ENCODE results near the gene ATP5MG.
"Not testable (repeated sequence)": the region's sequence is repeated elsewhere in the genome, so short reads cannot be mapped to it uniquely, and the experiment has no call there.

ATP5MG gene

DNA sequence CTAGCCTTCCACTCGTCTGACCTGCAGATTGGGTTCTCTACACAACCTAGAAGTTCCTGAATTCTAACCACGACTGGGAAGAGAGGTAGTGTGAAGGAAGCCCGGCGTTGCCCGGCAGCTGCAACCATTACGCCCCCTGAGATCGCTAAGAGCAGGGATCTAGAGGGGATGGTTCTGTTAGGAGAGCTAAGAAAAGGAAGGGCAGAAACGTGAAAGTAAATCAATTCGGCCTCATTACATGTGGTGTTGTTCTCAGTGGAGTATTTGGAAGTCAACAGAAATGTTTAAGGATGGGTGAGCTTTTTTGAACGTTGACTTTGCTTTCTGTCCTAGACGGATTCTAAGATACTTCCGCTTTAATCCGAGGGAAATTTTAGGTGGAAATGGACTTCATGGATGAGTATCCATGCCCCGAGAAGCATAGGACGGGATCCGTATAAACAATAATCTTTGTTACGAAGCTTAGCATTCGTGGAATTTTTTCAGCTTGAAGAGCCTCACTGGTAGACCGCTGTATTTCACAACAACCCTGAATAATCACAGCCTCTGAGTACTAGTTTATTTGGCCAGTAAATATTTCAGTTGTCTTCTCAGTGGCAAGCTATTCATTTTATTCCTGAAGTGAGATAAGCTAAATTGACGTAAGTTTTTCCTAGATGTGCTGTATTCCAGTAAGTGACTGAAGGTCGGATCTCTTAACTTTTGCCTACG is 629 bp downstream of the ATP5MG start:
- in situ Hi-C loops (cut with HindIII; ENCODE audit: low pct_ligation_motif_present, low pct_unique_long_range_greater_than_20kb, low sequenced_read_pairs) = no loop called here
- DNase-seq = peak; percentile 75

DNA sequence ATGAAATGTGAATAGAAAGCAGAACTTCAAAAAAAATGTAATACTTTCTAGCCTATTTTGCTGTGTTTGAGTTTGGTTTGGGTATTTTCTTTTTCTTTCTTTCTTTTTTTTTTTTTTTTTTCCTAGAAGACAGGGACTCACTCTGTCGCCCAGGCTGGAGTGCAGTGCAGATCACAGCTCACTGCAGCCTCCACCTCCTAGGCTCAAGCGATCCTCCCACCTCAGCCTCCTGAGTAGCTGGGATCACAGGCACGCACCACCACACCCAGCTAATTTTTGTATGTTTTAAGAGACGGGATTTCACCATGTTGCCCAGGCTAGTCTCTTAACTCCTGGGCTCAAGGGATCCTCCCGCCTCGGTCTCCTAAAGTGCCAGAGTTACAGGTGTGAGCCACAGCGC is 1.2 kb downstream of the ATP5MG start:
- in situ Hi-C loops (cut with HindIII; ENCODE audit: low pct_ligation_motif_present, low pct_unique_long_range_greater_than_20kb, low sequenced_read_pairs); DNase-seq: not testable (repeated sequence)

DNA sequence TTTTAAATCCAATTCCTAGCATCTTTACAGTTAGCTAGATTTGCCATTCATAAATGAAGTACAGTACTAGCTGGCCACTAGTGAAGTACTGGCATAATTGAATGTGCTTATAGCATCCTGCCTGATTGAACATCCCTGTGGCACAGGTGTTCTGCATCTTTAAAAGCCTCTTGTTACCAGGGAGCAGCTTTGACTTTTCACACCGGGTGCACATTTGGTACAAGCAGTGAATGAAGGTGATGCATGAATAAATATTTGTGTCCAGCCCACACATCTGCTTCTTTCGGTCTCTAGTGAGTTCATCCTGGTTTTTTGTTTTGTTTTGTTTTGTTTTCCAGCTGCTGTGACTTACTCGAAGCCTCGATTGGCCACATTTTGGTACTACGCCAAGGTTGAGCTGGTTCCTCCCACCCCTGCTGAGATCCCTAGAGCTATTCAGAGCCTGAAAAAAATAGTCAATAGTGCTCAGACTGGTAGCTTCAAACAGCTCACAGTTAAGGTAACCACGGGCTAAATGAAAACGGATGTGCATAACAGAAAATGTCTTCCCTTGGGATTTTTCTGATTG is 5.3 kb downstream of the ATP5MG start:
- DNase-seq = no peak
- in situ Hi-C loops (cut with HindIII; ENCODE audit: low pct_ligation_motif_present, low pct_unique_long_range_greater_than_20kb, low sequenced_read_pairs) = no loop called here

DNA sequence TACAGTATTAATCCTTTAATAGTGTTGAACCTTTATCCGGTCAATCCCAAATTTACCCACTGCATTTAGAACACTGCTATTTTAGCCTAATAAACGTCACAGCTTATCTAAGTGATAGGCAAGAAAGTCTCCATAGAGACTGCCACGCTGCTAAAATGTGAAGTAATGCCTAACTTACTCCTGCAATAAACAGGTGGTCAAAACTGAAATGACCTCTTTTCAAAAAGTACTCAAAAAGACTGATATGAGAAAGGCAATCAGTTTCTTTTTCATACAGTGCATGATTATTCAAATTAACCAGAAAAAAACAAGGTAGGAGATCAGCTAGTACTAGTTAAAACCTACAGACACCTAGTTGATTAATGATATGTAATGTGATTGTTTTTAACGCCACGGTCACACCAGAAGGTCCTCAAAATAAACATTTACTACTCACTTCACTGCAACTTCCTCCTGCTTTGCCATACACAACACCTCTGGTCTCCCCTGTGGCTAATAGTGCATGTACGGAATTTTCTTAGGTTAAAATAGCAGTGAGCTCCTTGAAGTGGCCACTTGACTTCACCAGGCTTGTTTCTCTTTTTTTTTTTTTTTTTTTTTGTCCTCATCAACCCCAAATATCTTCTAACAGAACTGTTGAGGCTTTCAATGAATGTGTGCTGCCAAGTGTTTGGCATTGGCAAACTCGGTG is 8.8 kb downstream of the ATP5MG start:
- no peak for DNase-seq
- in situ Hi-C loops (cut with HindIII; ENCODE audit: low pct_ligation_motif_present, low pct_unique_long_range_greater_than_20kb, low sequenced_read_pairs) = no loop called here

DNA sequence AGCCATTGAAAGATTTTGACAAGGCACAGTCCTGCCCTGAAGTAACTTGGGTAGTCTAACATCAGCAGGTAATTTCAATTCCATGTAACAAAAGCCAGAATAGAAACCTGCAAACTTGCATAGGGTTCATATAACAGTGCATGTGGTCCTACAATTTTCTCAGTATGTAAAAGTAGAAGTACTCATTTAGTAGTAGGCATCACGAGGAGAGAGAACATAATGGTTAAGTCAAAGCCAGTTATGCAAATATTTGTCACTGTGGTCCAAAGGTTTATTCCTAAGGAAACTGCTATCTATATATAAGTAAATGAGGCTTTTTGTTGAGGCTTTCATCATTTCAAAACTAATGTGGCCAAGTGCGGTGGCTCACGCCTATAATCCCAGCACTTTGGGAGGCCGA is 10.1 kb downstream of the ATP5MG start:
- in situ Hi-C loops (cut with HindIII; ENCODE audit: low pct_ligation_motif_present, low pct_unique_long_range_greater_than_20kb, low sequenced_read_pairs) = no loop called here
- no peak for DNase-seq

DNA sequence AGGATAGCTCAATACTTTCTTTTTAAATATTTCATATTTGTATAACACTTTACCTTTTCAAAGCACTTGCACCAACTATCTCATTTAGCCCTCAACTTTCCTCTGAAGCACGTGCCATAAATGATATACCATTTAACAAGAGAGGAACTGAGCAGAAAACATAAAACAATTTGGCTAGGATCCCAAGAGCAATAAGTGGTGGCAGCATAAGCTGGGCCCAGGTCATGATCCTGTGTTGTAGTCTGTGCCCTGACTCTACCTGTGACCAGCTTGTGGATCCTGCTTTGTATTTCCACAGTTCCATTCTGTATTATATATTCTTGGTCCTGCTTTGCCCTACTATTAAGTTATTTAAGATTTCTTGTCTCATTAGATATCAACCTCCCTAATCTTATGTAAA is 11.5 kb downstream of the ATP5MG start:
- in situ Hi-C loops (cut with HindIII; ENCODE audit: low pct_ligation_motif_present, low pct_unique_long_range_greater_than_20kb, low sequenced_read_pairs) = no loop called here
- no peak for DNase-seq

DNA sequence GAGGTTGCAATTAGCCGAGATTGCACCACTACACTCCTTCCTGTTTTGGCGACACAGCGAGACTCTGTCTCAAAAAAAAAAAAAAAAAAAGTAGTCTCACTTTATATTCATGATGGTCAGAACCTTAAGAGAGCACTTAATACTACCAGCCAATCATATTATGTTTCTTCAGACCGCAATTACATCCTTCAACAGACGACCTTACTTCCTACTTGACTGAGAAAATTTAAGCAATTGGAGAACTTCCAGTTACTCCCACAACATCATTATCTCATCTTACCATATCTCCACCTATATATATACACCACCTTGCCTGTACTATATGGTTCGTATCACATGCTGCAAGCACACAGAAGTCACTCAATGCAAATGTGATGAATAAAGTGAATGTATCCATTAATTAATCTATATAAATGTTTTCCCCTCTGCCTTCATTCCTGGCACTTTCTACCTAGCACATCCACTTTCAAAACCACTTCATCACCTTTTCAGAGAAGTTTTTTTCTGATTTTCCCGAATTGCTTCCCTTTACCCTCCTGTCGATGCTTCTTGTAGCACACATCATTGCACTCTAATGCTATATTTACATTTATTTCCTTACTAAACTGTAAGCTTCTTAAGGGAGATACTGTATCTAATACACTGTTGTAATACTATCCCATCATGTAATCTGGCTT is 13.8 kb downstream of the ATP5MG start:
- in situ Hi-C loops (cut with HindIII; ENCODE audit: low pct_ligation_motif_present, low pct_unique_long_range_greater_than_20kb, low sequenced_read_pairs) = no loop called here

DNA sequence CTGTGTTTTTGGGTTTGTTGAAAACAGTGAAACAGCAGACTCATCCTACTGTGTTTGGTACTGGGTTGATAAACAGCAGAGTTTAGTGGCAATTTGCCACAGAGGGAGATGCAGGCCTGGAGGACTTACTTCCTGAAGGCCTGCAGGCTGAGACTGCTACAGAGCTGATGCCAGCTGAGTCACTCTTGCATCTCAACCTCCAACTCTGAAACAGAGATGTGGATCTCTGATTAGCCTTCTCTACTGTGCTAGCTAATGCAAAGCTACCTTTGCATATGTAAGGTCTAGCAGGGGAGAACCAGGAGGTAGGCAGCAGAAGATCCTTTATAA is 14.3 kb downstream of the ATP5MG start:
- DNase-seq = peak; percentile 89
- in situ Hi-C loops (cut with HindIII; ENCODE audit: low pct_ligation_motif_present, low pct_unique_long_range_greater_than_20kb, low sequenced_read_pairs) = no loop called here

More for the DNA sequence above, 13.8 kb downstream of the ATP5MG start:
- DNase-seq = no peak

DNA sequence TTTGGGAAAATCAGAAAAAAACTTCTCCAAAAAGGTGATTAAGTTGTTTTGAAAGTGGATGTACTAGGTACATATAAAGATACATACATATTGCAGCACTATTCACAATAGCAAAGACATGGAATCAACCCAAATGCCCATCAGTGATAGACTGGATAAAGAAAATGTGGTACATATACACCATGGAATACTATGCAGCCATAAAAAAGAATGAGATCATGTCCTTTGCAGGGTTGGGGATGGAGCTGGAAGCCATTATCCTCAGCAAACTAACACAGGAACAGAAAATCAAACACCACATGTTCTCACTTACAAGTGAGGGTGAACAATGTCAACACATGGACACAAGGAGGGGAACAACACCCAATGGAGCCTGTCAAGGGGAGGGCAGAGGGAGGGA is 15.5 kb downstream of the ATP5MG start:
- DNase-seq; in situ Hi-C loops (cut with HindIII; ENCODE audit: low pct_ligation_motif_present, low pct_unique_long_range_greater_than_20kb, low sequenced_read_pairs): not testable (repeated sequence)

DNA sequence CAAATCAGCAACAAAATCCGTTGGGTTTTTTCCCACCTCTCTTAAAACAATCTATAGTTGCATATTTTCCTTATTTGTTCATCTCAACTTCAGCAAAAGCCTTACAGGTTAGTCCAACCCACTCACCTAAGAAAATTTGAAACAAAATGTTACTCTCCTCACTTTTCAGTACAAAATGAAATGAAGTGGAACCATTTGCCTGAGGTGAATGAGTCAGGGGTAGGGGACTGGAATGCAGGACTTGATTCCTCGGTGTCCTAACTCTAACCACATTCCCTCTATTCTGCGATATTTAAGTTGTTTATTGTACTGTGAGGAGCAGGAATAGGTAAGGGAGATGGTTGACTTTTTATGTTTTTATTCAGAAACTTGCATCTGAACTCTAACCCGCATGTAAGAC is 16.4 kb downstream of the ATP5MG start:
- DNase-seq = peak; percentile 72
- in situ Hi-C loops (cut with HindIII; ENCODE audit: low pct_ligation_motif_present, low pct_unique_long_range_greater_than_20kb, low sequenced_read_pairs) = no loop called here

DNA sequence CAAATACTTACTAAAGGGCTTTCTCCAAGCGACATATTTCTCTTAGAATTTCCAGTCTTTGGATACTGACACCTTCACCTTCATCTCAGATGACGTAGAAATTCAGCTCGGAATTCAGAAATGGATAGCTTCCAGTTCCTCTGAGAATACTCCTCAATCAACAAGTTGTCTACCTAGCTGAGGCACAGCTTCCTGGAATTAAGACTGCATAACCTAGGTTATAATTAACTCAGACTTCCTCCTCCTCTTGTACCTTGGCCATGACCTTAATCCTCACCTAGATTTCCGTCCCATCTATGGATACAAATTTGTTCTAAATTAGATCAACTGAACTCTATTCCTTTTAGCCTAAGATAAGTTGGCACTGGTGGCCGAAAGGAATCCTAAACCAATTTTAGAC is 17.4 kb downstream of the ATP5MG start:
- peak; percentile 37 for DNase-seq
- in situ Hi-C loops (cut with HindIII; ENCODE audit: low pct_ligation_motif_present, low pct_unique_long_range_greater_than_20kb, low sequenced_read_pairs) = no loop called here

DNA sequence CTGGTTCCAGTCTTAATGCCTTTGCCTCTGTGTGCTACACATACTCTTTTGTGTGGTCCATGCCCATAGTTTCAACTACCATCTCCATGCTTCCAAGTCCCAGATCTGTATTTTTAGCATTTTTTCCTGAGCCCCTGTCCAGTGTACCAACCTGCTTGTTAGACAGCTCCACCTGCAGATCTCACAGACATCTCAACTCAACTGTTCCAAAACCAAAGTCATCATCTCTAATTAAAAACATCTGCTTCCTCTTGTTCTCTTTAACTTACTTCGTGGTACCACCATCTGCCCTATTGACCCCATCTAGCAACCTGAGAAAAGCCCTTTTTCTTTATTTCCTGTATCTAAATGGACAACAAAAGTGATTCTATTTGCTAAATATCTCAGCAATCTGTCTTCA is 26.3 kb downstream of the ATP5MG start:
- in situ Hi-C loops (cut with HindIII; ENCODE audit: low pct_ligation_motif_present, low pct_unique_long_range_greater_than_20kb, low sequenced_read_pairs) = no loop called here
- no peak for DNase-seq

DNA sequence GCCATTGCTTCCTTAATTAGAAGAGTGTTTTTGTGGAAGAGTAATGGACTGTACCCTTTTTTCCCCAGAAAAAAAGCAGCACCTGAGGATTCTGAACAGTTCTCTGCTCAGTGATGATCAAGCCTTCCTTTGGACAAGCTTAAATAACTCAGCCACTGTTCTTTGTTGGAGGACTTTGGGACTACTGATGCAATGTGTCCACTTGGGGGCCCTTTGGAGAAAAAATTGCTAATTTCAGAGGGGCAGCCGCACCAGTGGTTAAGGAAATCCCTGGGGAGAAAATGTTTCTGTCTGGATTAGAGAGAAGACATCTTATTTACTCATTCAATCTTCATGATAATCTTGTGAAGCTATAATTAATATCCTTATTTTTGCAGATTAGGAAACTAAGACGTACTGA is 29.6 kb downstream of the ATP5MG start:
- in situ Hi-C loops (cut with HindIII; ENCODE audit: low pct_ligation_motif_present, low pct_unique_long_range_greater_than_20kb, low sequenced_read_pairs) = no loop called here
- no peak for DNase-seq

DNA sequence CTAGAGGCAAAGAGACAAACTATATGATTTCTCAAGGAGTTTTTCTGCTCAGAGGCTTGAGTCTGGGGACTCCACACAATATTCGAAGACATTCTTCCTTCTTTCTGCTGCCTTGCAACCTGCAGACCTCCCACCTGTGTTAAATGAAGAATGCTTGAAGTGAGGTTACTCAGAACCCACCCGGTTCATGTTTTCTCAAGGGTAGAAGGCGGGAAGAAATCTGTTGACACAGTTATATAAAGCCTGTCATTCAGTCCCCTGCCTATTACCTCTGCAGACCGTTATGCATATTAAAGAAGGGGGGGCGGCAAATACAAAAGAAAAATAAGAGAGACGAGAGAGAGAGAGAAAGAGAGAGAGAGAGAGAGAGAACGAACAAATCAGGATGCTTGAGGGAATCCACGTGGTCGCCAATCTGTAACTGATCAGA is 32.7 kb downstream of the ATP5MG start:
- in situ Hi-C loops (cut with HindIII; ENCODE audit: low pct_ligation_motif_present, low pct_unique_long_range_greater_than_20kb, low sequenced_read_pairs) = no loop called here
- no peak for DNase-seq

DNA sequence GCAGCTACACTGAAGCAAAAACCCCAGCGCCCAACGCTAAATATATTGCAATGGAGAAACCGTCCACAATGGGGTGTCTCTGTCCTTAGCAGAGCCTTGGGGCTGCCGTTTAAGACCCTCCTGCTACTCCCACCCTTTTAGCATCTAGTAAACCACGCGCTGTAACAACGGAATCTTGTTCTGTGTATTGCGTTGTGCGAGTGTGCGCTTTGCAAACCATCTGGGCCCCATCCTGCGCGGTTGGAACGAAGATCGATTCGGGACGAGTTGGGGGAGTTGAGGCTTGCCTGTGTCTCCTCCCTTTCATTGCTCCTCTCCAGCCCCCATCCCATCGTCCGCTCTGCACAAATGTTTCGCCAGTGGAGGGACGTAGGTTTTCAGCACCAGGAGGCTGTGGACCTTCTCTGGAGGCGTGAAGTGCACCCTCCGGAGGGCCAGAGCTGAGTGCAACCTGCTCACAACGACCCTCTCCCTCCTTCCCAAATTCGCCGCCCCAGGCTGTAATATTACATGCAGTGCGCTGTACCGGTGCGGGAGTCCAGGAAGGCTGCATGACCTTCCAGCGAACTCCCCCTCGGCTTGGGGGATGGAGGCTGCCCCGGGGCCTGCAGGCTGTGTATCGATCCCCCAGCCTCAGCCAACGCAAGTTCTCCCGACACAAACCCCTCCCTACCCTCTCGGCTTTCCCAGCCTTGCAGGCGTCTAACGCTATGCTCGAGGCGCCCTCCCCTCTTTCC is 33.3 kb downstream of the ATP5MG start:
- DNase-seq = peak; percentile 57
- in situ Hi-C loops (cut with HindIII; ENCODE audit: low pct_ligation_motif_present, low pct_unique_long_range_greater_than_20kb, low sequenced_read_pairs) = no loop called here

DNA sequence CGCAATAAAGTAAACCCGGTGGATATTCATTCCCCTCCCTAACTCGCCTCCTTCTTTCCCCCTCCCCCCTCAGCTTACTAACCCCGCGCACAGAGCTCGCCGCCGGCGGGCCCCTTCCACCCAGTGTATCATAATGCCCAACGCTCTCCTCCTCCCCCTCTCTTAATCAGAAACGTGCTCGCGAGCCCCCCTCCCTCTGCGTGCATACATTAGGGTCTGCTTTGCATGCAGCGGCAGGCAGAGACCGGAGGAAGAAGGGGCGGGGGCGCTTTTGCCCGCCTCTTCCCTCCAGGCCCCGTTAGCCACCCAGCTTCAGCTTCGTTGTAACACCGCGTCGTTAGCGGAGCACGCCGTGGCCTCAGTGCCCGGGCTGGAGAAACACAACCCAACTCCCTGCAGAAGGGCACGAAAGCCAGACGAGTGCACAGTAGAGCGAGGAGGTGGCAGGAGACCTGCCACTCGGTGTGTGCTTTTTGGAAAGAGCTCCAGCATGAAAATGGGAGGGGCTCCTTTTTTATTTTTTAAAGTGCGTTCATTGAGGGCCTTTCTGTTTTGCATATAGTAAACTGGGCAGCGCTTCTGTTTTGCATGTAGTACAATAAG is 34.0 kb downstream of the ATP5MG start:
- in situ Hi-C loops (cut with HindIII; ENCODE audit: low pct_ligation_motif_present, low pct_unique_long_range_greater_than_20kb, low sequenced_read_pairs) = no loop called here
- DNase-seq = peak; percentile 66

DNA sequence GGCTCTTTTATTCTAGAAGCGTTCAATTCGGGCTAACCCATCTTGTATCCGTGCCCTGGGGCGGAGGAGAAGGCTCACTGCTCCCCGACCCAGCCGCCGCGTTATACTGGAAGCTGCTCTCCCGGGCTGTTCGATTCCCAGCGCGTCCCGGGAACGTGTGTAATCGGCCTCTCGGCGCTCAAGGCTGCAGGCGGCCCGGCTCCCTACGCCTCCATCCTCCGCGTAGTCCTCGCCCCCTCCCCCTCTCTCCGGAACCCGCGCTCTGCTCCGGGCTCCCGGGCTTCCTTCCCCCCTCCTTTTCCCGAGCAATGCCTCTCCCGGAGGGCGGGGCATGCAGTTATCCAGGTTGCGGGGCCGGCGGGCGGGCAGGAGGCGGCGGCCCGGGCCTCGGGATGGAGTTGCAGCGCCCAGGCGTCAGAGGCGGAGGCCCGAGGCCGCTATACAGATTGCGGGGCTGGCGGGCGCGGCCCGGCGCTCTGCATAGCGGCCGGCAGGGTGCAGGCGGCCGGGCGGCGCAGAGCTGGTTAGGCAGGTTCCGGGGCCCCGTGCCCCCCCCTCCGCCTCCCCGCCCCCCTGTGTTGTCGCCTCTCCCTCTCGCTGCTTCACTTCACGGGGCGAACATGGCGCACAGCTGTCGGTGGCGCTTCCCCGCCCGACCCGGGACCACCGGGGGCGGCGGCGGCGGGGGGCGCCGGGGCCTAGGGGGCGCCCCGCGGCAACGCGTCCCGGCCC is 34.7 kb downstream of the ATP5MG start, which contains the start of gene KMT2A:
Gene KMT2A, plus strand, starts transcription at position 600 of the 732 bp plus-strand sequence. Its CDS starts 21 bp downstream, at position 621.
- DNase-seq = peak; percentile 95
- in situ Hi-C loops (cut with HindIII; ENCODE audit: low pct_ligation_motif_present, low pct_unique_long_range_greater_than_20kb, low sequenced_read_pairs) = no loop called here

Measured in ACHN (cell line).